Measurements from ENCODE around the gene PSMD2.
A peak's percentile ranks its signal among the peaks of the same experiment; 100 is the strongest.

Gene PSMD2

DNA sequence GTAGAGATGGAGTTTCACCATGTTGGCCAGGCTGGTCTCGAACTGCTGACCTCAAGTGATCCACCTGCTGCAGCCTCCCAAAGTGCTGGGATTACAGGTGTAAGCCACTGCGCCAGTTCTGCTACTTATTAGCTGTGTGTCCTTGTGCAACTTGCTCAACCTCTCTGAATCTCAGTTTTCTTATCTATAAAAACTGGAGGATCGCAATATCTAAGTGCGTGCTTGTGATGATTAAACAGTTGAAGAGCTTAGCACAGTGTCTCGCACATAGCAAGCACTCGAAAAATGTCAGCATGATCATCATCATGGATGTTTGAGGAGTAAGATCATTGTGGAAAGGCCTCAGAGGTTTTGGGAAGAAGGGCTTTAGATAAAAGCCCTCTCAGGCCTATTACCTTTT lies 51.6 kb downstream of the PSMD2 start:
- no peak for TF ChIP-seq ZFX (IDR thresholded peaks at IDR 0.05; ENCODE audit: borderline replicate concordance)
- TF ChIP-seq, protein P1, sequence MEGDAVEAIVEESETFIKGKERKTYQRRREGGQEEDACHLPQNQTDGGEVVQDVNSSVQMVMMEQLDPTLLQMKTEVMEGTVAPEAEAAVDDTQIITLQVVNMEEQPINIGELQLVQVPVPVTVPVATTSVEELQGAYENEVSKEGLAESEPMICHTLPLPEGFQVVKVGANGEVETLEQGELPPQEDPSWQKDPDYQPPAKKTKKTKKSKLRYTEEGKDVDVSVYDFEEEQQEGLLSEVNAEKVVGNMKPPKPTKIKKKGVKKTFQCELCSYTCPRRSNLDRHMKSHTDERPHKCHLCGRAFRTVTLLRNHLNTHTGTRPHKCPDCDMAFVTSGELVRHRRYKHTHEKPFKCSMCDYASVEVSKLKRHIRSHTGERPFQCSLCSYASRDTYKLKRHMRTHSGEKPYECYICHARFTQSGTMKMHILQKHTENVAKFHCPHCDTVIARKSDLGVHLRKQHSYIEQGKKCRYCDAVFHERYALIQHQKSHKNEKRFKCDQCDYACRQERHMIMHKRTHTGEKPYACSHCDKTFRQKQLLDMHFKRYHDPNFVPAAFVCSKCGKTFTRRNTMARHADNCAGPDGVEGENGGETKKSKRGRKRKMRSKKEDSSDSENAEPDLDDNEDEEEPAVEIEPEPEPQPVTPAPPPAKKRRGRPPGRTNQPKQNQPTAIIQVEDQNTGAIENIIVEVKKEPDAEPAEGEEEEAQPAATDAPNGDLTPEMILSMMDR (IDR thresholded peaks at IDR 0.05), result no peak
- no peak overlapping the region for H3K27ac ChIP-seq

DNA sequence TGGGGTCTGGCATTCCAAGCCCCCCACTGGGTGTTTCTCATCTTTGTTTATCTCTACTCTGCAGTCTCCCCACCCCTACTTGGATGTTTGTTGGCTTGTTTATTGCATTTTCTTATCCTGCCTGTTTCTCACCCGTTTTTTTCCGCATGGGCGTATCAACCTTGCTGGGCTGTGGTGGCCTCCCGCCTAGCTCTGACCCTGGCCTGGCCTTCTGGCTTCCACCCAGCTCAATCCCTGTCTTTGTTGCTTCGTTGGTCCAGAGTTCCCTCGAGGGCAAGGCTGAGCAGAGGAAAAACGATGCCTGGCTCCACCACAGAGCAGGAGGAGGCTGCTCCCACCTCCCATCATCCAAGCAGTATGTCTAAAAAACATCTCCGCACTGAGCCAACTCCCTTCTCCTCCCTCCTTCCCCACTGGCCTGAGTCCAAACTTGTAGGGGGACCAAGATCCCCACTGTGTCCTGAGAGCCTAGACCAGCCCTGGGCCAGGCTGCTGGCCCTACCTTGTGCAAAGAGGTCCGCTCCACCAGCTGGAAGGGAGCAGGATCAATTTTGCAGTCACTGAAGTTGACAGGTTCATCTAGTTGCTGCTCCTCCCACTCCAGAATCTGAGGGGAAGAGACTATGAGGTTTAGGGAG lies 52.6 kb downstream of the PSMD2 start:
- H3K27ac ChIP-seq, result peak overlapping the region; percentile 53
- TF ChIP-seq ZFX (IDR thresholded peaks at IDR 0.05; ENCODE audit: borderline replicate concordance), result no peak
- TF ChIP-seq, protein P1 (IDR thresholded peaks at IDR 0.05), result no peak

DNA sequence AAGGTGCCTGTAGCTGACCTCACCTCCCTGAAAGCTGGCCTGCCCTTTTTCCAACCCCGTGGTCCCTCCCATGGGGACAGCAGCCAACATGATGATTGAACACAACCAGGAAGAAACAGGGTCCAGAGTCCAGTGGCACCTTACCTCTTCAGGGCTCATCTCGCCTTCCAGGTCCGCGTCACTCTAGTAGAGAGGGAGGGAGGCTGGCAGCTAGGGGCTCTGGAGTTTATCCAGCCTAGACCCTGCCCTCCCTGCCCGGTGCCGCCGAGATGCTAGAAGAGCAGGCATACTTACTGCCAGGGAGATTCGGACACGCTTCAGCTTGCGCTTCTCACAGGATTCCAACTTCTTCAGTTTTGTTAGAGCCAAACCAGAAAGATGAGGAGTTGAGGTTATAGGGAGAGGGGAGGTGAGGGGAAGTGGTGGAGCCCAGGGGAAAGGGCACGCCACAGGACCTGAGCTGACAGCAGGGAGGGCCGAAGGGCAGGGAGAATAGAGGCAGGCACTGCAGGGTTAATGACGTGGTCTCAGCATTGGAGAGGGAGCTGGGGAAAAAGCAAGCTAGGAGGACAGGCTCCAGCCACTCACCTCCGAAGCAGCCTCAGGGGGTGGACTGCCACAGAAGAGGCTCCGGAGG lies 53.2 kb downstream of the PSMD2 start:
- peak overlapping the region; percentile 53 for H3K27ac ChIP-seq
- TF ChIP-seq, protein P1 (IDR thresholded peaks at IDR 0.05), result no peak
- no peak for TF ChIP-seq ZFX (IDR thresholded peaks at IDR 0.05; ENCODE audit: borderline replicate concordance)

DNA sequence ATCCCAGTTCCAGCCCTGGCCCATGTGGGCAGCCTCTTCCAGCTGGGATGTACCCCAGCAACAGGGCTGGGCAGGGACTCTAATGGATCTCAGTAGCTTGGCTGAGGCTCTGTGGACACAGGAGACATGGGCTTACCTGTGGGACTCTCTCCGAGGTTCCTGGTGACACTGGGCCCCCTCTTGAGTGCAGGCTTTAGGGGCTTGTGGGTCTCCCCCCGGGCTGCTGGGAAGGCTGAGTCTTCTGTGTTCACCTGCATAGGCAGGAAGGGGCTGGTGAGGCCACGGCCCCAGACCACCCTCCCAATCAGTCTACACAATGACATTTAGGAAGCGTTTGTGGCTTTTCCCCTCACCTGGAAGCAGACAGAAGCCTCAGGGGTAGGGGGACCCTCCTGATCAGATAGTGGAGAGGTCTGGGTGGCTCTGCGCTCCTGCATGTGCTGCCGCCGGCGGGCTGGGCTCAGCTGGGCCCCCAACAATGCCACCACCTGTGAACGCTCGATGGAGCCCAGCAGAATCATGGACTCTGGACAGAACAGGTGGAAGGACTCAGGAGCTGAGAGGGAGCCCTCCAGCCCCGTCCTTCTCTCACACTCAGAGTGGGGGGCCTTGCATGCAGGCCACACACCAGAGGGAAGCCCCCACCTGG lies 54.0 kb downstream of the PSMD2 start:
- H3K27ac ChIP-seq, result peak overlapping the region; percentile 53; the same call in 1 of the 2 replicates
- TF ChIP-seq, protein P1 (IDR thresholded peaks at IDR 0.05), result no peak
- no peak for TF ChIP-seq ZFX (IDR thresholded peaks at IDR 0.05; ENCODE audit: borderline replicate concordance)

DNA sequence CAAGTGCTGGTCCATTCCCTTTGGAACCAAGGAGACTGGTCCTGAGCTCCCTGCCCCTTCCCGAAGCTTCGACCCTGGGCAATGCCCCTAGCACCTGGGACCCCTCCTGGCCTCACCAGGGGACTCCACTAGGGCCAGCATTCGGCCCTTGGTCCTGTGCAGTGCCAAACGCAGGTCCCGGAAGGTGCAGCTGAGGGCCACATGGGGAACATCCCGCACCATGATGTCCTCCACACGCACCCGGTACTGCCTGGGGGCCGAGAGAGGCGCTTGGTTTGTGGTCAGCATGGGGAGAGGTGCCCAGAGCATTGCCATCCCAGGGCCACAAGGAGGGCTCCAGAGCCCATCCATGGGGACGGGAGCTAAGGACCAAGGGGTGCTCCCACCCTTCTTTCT lies 54.5 kb downstream of the PSMD2 start:
- H3K27ac ChIP-seq, result no peak overlapping the region
- TF ChIP-seq, protein P1 (IDR thresholded peaks at IDR 0.05), result no peak
- no peak for TF ChIP-seq ZFX (IDR thresholded peaks at IDR 0.05; ENCODE audit: borderline replicate concordance)

DNA sequence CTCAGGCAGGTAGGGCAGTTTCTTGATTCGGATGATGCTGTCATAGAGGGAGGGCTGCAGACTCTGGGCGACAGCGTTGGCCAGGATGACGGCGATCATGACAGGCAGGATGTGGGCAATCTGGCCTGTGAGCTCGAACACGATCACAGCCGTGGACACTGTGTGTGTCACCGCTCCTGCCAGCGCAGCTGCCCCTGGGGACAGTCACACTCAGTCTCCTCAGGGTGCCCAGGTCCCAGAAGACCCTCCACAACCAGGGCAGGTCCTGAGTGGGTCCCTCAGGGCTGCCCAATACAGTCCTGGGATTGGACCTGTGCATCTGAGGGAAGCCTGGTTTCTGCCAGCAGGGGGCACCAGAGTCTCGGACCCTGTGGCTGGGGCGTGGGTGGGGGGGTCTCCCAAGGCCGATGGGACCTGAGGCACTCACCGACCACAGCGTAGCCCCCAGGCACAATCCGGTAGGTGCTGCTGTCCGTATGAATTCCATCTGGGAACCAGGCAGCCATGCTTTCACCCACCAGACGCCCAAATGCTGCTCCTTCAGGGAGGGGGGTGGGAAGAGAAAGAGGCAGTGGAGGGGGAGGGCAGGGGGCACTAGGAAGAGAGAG lies 55.2 kb downstream of the PSMD2 start:
- TF ChIP-seq ZFX (IDR thresholded peaks at IDR 0.05; ENCODE audit: borderline replicate concordance), result no peak
- TF ChIP-seq, protein P1 (IDR thresholded peaks at IDR 0.05), result peak; percentile 92
- H3K27ac ChIP-seq, result no peak overlapping the region

Data from 22Rv1 (cell line).